HG03521 (cell line): ENCODE results near the gene XXYLT1.

ENCODE experiments used
- ATAC-seq: cut with Tn5 transposase; IDR thresholded peaks from one replicate; pipeline ENCODE4 v1.9.1; 2021; ENCODE audit warnings: mild to moderate bottlenecking, moderate library complexity; ENCODE audit not compliant: unreplicated experiment

XXYLT1 gene

DNA sequence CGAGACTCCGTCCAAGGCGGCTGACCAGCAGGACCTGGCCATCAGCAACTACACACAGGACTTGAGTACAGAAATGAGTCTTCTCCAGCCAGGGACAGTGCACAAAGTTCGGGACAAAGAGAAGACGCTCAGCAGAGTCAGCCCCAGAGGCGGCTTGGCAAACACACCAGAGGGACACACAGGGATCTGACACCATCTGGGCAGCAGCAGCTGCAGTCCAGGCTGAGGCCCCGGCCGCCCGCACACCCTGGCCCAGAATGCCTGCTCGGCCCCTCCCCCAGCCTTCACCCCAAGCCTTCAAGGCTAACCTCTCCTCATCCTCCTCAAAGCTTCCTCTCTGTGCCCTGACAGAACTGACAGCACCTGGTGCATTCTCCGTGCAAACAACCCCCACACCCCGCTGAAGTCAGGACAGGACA lies 61.1 kb downstream of the XXYLT1 start:
- ATAC-seq: no peak

DNA sequence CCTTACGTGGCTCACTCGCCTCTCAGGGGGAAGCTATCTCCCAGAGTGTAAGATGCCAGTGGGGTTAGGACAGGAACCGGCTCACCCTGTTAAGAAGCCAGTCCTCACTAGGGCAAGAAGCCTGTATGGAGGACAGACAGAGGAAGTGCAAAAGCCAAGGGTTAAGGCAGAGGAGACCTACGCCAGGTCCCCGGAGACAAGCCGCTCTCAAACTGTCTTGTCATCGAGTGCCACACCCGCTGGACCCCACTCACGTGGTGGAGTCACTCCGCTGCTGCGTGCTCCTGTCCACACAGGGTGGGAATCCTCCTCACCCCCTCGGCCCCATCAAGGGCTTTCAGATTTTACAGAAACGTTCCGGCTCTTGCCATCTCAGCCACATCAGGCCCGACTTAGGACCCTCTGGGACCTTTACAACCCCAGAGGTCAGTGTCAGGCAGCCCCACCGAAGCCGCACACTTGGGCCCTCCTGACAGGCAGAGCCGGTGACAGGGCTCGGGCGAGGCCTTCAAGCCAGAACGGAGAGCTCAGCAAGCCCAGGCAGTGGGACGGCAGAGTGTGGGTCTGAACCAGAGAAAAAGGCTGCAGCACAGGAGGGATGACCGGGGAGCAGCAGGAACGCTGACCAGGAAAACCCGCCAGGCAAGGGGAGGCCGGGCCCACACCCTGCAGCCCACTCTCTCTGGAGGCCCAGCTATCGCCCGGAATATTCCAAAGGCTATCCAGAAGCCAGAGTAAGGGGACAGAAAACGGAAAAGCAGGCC lies 61.7 kb downstream of the XXYLT1 start:
- no peak for ATAC-seq

DNA sequence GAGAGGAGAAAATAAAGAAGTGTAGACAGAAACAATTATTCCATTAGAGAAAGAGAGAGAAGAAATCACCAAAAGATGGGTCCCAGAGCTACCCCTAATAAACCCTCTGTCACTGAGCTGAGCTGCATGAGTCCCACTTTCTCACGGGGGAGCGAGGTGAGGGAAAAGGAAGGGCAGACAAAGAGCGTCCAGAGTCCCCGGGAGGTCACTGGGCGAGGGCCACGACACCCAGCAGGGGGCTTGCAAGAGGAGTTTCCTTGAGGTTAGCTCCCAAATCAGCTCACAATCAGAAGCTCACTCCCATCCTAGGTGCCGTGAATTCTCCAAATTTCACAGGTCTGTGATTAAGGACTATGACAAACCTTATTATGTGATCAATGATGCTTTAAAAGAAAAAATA lies 62.3 kb downstream of the XXYLT1 start:
- ATAC-seq: no peak

DNA sequence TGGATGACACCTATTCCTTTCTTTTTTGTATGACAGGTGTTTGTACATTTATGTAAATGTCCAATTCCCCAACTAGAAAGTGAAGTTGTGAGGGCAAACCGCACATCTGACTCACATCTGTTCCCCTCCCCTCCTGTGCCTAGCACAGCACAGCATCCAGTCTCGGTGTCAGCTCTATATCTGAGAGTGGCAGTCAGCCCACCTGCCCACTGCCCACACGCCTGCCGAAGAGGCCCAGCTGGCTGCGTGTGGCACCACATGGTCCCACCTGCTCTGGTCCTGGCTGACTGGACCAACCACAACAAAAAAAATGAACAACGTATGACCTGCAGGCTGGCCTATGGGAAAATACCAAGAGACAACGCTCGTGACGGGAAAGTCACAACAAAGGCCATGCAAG lies 62.8 kb downstream of the XXYLT1 start:
- ATAC-seq: peak; percentile 83

DNA sequence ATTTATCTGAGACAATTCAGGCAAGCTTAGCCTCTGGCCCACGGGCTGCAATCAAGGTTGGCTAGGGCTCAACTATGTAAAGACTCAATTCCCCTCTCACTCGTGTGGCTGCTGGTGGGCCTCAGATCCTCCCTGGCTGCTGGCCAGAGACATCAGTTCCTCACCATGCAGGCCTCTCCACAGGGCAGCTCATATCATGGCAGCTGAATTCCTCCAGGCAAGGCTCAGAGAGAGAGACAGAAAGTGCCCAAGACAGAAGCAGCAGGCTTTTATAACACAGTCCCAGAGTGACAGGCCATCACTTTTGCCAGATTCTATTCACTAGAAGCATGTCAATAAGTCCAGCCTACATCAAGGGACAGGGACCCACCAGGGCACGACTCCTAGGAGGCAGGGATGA lies 63.2 kb downstream of the XXYLT1 start:
- peak; percentile 10 for ATAC-seq

DNA sequence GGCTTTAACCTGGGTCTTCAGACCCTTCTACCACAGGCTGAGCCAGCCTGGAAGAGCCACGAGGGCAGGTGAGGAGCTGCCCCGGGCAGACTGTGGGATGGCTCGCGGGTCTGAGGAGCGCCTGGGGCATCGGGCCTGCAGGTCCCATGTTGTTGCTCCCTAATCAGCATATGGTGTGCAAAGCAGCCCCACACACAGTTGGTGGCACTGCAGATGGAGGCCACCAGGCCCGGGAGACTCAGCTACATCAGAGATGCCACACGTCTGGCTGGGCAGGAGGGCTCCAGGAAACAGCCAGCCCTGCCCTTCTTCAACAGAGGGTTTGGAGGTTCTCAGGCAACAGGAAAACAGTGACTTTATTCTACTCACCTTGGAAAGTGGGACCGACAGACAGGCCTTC lies 63.9 kb downstream of the XXYLT1 start:
- no peak for ATAC-seq

DNA sequence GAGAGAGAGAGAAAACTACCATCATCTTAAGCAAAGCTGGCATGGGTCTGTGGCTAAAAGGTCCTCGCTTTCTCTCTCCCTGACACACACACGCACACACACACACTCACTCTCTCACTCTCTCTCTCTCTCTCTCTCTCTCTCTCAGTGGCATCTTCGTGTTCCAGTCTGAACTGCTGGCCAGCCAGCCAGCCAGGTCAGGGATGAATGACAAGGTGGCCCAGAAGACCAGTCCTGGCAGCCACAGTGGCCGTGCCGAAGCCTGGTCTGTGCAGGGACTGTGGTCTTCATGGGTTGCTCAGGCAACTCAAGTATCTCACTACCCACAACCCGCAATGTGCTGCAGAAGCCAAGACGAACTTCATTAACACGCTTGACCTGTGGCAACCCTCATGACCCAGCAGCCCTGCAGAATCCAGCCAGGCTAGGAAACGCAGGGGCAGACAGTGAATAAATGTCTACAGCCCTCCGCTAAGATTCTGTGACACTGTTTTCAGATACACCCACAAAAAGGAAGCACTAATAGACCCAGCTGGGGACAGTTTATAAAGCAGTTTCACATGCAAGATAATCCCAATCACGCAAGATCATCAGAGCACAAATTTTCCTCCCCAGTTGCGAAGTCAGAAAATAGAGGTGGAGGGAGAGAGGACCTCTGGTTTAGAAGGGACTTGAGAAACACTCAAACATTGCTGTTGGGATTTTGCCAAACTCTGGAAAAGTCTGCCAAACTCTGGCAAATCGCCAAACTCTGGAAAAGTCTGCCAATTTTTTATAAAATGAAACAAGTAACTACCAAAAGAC lies 66.4 kb downstream of the XXYLT1 start:
- no peak for ATAC-seq

DNA sequence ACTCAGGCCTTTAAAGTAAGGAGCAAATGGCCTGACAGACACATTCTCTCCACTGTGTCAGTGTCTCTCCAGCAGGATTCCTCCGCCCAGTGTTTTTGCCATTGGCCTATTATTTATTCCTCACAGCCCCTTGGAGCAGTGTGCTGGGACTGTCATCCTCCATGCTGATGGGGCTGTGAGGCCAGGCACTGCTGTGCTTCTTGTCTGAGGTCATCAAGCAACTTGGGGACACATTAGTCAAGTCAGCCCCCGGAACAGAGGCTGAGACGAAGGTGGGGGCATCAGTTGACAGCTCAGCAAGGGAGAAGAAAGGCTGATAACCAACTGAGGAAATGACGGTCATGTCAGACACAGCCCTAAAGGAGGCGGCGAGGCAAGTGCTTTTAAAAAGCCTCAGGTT lies 67.4 kb downstream of the XXYLT1 start:
- ATAC-seq: no peak

DNA sequence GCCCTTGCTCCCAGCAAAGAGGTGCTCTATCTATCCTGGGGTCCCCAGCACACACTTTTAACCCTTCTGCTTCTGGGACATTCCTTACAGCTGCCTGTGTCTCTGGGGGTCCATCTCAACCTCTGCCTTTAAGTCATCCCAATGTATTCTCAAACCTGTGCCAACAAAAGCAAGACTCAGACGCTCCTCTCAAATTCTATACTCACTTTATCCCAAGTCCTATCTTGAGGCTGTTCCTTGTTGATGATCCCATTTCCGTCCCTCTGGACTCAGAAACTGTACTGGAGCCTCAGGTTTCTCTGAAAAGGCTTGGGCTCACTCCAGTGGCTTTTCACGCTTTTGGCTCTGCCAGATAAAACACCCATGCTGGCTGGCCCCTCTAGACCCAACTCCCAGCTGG lies 69.7 kb downstream of the XXYLT1 start:
- ATAC-seq: no peak

DNA sequence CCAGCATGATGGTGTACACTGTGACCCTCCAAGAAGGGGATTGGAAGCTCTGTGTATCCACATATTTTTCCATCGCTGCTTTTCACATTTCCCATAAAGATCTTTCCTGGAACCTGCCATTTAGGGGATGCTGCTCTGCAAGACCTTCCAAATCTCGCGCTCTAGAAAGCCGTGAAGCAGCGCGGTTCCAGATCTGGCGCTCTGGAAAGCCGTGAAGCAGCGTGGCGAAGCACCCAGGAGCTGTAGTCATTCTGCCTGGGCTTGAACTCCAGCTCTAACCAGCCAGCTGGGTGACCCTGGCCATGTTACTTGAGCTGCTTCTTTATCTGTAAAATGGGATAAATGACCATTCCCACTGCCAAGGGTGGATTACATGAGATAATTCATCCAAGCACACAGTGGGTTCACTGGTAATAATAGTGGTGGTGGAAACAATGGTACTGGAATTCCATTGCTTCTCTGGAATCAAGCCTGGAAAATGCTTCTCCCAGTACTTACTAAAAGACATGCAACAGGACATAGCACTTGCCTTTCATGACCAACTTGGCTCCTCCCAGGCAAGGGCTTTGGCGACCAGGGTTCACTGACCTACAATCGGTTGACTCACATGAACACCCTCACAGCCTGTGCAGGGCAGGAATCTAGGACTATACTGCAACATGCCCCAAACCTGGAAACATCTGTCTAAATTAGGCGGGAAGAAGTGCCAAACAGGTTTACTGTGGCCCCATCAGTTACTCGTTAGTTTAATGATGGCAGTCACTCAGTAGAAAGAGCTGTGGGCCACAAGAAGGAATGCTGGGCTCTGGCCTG lies 70.7 kb downstream of the XXYLT1 start:
- no peak for ATAC-seq

DNA sequence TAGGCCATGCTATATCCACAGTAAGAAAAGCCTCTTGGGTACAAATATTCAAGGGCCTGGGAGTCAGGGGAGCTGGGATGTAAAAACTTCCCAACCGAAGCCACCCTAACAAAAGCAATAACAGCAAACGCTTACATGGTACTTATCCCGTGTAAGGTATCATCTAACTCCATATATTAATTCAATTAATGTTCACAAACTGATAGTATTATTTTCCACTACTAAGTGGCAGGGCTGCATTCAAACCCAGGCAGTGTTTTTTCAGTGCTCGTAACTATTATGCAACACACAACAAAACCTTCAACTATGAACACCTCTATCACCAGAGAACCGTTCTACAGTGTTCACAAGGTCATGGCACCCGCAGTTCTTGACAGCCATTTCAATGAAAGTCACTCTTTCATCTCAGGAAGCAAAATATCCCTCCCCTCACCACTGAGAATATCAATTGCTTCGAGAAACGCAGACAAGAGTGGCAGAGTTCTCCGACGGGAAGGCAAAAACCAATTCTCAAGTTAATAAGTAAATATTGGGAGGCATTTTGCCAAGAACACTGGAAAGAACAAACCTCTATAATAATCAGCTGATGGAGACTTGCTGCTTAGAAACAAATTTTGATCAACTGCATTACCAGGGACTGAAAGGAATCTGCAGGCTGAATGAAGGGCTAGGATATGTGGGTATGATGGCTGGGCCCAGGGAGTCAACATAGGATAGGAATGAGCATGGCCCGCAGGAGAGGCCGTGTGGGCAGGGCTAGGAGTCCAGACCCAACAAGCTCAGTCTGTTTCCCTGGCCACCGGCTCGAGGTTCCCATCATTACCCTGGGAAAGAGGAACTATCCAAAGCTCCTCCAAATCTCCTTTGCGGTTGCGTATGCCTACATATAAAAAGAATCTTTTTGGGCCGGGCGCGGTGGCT lies 72.3 kb downstream of the XXYLT1 start:
- ATAC-seq: no peak

DNA sequence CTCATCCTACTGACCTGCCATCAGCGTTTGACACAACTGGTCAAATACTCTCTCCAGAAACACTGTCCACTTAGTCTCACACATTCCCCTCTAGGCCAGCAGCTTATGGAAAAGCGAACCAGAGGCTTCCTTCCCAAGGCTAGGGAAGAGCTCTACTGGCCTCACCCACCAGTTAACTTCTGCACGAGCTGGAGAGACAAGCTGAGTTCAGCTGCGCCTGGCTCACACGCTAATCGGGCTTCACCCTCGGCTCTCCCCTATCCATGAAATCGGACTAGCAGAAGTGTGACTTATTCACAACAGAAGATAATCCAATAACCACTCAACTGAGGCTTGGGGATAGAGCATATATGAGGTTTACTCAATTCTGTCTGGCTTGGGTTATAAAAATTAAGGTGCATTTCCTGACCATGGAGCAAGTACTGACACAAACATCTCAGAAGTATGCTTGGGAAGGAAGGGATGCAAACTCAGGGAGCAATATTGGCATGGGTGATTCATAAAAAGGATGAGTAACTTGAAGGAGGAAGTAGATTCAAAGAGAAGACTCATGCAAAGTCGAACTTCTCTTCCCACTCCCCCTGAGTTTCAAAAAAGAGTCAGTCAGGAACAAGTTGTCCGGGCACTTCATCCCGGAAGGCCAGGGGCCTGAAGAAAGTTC lies 73.1 kb downstream of the XXYLT1 start:
- ATAC-seq: no peak

DNA sequence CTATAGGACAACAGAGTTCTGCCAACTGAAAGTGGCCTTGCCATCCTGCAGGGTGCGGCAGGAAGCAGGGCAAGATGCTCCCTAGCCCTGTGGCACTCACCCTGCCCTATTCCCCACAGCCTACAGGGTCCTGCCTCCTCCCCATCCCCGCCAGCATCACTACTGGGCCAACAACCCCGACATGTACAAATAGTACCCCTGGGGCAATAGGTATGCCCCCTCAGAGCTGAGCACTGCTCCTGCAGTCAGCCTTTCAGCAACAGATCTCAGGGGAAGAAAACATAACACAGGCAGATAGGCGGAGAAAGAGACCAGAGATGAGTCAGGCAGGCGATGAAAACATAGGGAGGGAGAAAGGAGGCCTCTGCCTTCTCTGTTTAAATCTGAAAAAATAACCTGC lies 74.7 kb downstream of the XXYLT1 start:
- no peak for ATAC-seq

DNA sequence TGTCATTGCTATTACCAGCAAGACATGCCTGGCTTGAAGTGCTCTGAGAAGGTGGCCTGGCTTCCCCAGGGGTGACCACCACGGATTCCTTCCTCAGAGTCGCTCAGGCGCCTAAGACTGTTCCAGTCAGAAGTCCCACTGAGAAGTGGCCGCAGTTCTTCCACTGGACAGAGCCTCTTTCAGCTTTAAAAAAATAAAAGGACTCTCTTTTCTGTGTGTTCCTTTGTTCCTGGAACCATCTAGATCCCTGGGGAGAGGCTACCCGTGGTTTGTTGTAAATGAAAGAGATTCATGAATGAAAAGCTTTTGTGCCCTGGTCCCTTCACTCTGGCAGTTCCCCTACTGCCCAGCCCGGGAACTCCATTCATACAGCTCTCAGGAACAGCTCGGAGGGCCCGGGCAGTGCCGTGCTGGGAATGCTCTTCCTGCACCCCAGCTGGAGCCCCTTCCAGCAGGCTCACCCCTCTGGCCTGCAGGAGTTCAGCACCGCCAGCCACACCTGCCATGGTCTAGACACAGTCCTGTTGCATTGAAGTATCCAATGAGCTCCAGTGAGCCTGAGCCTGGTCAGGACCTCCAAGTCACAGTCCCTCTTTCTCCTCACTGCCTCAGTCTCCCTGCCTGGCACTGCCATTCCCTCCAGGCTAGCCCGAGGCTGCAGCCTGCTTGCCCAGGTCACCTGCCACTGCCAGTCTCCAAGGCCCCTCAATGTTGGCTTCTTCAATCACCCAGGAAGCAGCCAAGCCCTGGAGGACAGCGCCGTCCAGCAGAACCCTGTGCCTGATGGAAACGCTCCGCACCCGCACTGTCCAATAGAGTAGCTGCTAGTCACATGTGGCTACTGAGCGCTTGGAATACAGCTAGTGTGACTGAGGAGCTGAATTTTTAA lies 75.4 kb downstream of the XXYLT1 start:
- no peak for ATAC-seq

DNA sequence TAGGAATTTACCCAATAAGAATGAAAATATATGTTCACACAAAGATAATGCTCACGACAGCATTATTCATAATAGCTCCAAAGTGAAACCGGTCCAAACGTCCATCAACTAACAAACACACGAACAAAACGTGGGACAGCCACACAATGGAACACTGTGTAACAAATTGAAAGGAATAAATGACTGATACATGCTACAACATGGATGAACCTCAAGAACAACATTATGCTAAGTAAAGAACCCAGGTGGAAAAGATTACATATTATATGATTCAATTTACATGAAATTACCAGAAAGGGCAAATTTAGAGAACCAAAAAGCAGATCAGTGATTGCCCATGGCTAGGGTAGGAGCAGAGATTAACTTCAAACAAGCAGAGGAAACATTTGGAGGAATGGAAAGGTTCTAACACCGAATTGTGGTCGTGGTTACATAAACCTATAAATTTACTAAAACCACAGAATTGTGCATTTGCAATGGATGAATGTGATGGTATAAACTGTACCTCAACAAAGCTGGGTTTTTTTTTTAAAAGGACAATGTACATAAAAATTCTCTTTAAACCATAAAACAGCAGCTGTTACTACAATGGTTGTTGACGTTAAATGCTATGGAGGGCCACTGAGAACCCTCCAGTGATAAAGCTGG lies 76.3 kb downstream of the XXYLT1 start:
- no peak for ATAC-seq

DNA sequence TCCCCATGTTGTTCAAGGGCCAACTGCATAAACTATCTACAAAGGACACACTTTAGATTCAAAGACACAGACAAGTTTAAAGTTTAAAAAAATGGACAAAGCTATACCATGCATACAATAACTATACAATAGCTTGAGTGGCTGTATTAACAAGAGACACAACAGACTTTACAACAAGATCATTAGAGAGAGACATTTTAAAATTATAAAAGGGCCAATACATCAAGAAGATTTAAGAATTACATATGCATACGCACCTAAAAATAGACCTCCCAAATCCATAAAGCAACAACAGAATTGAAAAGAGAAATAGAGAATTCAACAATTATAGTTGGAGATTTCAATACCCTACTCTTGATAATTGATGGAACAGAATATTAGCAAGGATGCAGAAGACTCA lies 79.4 kb downstream of the XXYLT1 start:
- no peak for ATAC-seq

DNA sequence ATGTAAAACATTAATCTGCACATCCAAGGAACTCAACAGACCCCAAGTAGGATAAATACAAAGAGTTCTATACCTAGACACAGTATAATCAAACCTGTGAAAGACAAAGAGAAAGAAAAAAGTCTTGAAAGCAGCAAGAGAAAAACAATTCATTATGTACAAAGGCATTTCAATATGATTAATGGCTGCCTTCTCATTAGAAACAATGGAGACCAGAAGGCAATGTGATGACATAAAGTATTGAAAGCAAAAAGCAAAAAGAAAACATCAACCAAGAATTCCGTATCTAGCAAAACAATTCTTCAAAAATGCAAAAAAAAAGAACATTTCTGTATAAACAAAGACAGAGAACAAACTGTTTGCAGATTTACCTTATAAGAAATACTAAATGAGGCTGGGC lies 81.1 kb downstream of the XXYLT1 start:
- ATAC-seq: no peak

DNA sequence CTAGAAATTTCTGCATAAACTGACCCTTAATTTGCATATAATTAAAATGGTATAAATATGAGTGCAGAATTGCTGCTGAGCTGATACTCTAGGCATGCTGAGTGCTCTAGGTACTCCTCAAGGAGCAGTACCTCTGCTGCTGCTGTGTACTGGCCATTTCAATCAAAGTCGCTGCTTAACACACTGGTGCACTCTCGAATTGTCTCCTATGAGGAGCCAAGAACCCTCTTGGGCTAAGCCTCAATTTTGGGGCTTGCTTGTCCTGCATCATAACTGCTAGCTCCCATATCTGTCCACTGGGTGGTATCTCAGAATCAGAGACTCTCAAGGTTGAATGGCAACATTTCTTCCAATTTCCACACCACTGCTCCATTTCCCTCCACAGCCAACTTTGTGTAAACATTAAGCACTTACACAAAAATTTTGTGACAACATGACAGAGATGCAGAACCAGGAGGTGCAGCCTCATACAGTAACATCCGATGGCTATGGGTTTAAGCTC lies 82.5 kb downstream of the XXYLT1 start:
- ATAC-seq: no peak
